ENCODE results near the gene ADAMTSL4.

DNA sequence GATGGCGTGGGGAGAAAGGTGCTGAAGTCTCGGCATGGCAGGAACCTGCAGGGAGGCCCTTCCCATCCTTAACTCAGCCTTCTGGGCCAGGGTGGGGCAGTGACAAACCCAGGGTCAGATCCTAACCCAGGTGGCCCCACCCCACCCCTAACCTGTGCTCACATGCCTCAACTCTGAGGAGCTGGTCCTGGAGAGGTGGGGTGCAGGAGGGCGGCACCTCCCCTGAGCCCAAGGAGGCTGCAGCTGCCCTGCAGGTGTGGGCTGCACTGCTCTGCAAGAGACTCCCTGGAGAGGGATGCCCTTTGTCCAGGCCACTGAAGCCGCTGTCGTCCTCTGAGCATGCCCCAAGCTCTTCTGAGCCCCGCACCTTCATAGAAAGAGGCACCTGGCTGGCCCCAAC is 15.2 kb upstream of the ADAMTSL4 start:
- TF ChIP-seq, protein P1, sequence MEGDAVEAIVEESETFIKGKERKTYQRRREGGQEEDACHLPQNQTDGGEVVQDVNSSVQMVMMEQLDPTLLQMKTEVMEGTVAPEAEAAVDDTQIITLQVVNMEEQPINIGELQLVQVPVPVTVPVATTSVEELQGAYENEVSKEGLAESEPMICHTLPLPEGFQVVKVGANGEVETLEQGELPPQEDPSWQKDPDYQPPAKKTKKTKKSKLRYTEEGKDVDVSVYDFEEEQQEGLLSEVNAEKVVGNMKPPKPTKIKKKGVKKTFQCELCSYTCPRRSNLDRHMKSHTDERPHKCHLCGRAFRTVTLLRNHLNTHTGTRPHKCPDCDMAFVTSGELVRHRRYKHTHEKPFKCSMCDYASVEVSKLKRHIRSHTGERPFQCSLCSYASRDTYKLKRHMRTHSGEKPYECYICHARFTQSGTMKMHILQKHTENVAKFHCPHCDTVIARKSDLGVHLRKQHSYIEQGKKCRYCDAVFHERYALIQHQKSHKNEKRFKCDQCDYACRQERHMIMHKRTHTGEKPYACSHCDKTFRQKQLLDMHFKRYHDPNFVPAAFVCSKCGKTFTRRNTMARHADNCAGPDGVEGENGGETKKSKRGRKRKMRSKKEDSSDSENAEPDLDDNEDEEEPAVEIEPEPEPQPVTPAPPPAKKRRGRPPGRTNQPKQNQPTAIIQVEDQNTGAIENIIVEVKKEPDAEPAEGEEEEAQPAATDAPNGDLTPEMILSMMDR (IDR thresholded peaks at IDR 0.05; ENCODE audit: low read depth, low read length, missing input control): no peak
- TF ChIP-seq RAD21 (IDR thresholded peaks at IDR 0.05) (no peak), RXRA (IDR thresholded peaks at IDR 0.05) (no peak), JUND (IDR thresholded peaks at IDR 0.05) (no peak)
- TF ChIP-seq, protein P2, sequence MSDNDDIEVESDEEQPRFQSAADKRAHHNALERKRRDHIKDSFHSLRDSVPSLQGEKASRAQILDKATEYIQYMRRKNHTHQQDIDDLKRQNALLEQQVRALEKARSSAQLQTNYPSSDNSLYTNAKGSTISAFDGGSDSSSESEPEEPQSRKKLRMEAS (IDR thresholded peaks at IDR 0.05): no peak

Data from liver (tissue), 3 donors.